ENCODE measurements around the gene JAKMIP1. TPM values are rescaled to one million over a fixed set of nuclear protein-coding genes. Genes with fewer than 3 reads are reported as not detected.

The JAKMIP1 gene
- polyA plus RNA-seq, 3 donors, result 0.08 TPM; not detected in 2

DNA sequence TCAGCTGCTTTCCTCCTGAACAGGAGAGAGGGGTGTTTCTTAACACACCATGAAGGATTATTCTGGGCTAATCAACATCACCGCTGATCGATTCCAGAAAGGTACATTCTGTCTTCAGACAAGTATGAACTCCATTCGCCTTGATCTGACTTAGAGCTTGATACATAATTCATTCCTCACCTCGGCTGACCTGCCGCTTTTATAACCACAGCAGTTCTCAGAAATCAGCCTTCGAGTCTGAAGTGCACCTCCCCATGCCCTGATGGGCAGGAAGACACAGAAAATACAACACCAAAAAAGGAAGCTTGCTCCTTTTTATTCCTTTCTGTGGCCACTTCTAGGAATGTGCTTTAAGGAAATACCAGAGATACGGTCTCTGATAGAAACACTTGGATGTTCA is 85.7 kb downstream of the JAKMIP1 start:
- no peak for DNase-seq
- no peaks in the 10 kb centered on the region for H3K9me3 ChIP-seq (replicated peaks in 1 of 2; ENCODE audit: control insufficient read depth in 1 of 2, insufficient read depth in 1 of 2, low read length in 2 of 2)
- H3K4me2 ChIP-seq (replicated peaks; ENCODE audit: extremely low read depth, low read length, poor library complexity, severe bottlenecking), result no peak overlapping the region
- peaks cover 11 to 22% (median 17%) of the 10 kb centered on the region in 3 donors for H3K27me3 Mint-ChIP-seq (ENCODE audit: low read depth in 3 of 3)
- H3K9me3 Mint-ChIP-seq, result peaks cover 0 to 5% (median 0%) of the 10 kb centered on the region in 7 donors
- no peak overlapping the region for H3K4me3 ChIP-seq (replicated peaks in 1 of 3; ENCODE audit: low read depth in 2 of 3, low read length in 3 of 3)
- no peak overlapping the region for H3K9ac ChIP-seq (ENCODE audit: insufficient read depth, low read length, poor library complexity, severe bottlenecking)
- no peak overlapping the region for H3K27ac ChIP-seq (ENCODE audit: low read depth in 1 of 2, low read length in 2 of 2)
- no peaks in the 10 kb centered on the region for H3K4me1 Mint-ChIP-seq
- no peaks in the 10 kb centered on the region for H3K79me2 ChIP-seq (ENCODE audit: insufficient read depth, low read length)
- no peaks in the 10 kb centered on the region for H4K20me1 ChIP-seq (ENCODE audit: insufficient read depth, low read length)
- TF ChIP-seq, protein P1, sequence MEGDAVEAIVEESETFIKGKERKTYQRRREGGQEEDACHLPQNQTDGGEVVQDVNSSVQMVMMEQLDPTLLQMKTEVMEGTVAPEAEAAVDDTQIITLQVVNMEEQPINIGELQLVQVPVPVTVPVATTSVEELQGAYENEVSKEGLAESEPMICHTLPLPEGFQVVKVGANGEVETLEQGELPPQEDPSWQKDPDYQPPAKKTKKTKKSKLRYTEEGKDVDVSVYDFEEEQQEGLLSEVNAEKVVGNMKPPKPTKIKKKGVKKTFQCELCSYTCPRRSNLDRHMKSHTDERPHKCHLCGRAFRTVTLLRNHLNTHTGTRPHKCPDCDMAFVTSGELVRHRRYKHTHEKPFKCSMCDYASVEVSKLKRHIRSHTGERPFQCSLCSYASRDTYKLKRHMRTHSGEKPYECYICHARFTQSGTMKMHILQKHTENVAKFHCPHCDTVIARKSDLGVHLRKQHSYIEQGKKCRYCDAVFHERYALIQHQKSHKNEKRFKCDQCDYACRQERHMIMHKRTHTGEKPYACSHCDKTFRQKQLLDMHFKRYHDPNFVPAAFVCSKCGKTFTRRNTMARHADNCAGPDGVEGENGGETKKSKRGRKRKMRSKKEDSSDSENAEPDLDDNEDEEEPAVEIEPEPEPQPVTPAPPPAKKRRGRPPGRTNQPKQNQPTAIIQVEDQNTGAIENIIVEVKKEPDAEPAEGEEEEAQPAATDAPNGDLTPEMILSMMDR (IDR thresholded peaks at IDR 0.05), result no peak
- intact Hi-C loops (cut with micrococcal nuclease), result no loop called here
- no peaks in the 10 kb centered on the region for H3K4me1 ChIP-seq (ENCODE audit: control insufficient read depth in 1 of 2, insufficient read depth in 2 of 2, low read length in 2 of 2)
- no peak overlapping the region for H2AFZ ChIP-seq (ENCODE audit: insufficient read depth, low read depth, low read length, poor library complexity, severe bottlenecking)
- no peaks in the 10 kb centered on the region for H3K36me3 ChIP-seq (replicated peaks in 1 of 2; ENCODE audit: control insufficient read depth in 1 of 2, insufficient read depth in 2 of 2, low read length in 2 of 2)
- H3K36me3 Mint-ChIP-seq, result no peaks in the 10 kb centered on the region
- H3K27ac Mint-ChIP-seq, result no peak overlapping the region
- H3K4me3 Mint-ChIP-seq, result no peak overlapping the region
- H3K27me3 ChIP-seq (ENCODE audit: control insufficient read depth in 2 of 2, insufficient read depth in 2 of 2, low read length in 2 of 2), result peaks cover 0 to 5% of the 10 kb centered on the region in 2 donors
- 0% methylated on average over 4 of the region's 7 CpGs for WGBS (ENCODE audit: insufficient coverage)

DNA sequence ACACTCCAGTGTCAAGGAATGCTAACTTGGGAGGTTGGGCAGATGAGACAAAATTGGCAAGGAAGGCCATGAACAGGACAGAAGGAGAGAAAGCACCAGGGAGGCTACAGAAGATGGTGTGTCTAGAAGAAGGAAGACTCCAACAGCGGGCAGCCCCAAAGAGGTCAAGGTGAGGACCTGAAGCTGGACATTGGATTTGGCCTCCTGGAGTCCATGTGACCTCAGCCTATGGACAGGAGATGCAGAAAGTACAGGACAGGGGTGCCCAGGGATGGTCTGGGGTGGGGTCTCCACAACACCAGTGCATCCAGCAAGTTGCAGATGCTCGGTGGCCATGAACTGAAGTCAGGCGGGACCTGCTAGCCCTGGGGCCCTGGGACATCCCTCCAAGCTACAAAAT is 86.2 kb downstream of the JAKMIP1 start:
- Mint-ChIP-seq H3K9me3 (peaks cover 0 to 5% (median 0%) of the 10 kb centered on the region in 7 donors), H3K36me3 (no peaks in the 10 kb centered on the region), H3K4me1 (no peaks in the 10 kb centered on the region), H3K27ac (no peak overlapping the region), H3K4me3 (no peak overlapping the region), H3K27me3 (ENCODE audit: low read depth in 3 of 3) (peaks cover 11 to 22% (median 17%) of the 10 kb centered on the region in 3 donors)
- TF ChIP-seq, protein P1 (IDR thresholded peaks at IDR 0.05), result no peak
- DNase-seq, result no peak
- no peaks in the 10 kb centered on the region for H4K20me1 ChIP-seq (ENCODE audit: insufficient read depth, low read length)
- intact Hi-C loops (cut with micrococcal nuclease), result no loop called here
- no peak overlapping the region for H2AFZ ChIP-seq (ENCODE audit: insufficient read depth, low read depth, low read length, poor library complexity, severe bottlenecking)
- peaks cover 0 to 5% of the 10 kb centered on the region in 2 donors for H3K27me3 ChIP-seq (ENCODE audit: control insufficient read depth in 2 of 2, insufficient read depth in 2 of 2, low read length in 2 of 2)
- no peak overlapping the region for H3K4me2 ChIP-seq (replicated peaks; ENCODE audit: extremely low read depth, low read length, poor library complexity, severe bottlenecking)
- H3K4me3 ChIP-seq (replicated peaks in 1 of 3; ENCODE audit: low read depth in 2 of 3, low read length in 3 of 3), result no peak overlapping the region
- no peak overlapping the region for H3K27ac ChIP-seq (ENCODE audit: low read depth in 1 of 2, low read length in 2 of 2)
- H3K9ac ChIP-seq (ENCODE audit: insufficient read depth, low read length, poor library complexity, severe bottlenecking), result no peak overlapping the region
- 100% methylated on average over 1 of the region's 3 CpGs for WGBS (ENCODE audit: insufficient coverage)
- no peaks in the 10 kb centered on the region for H3K36me3 ChIP-seq (replicated peaks in 1 of 2; ENCODE audit: control insufficient read depth in 1 of 2, insufficient read depth in 2 of 2, low read length in 2 of 2)
- H3K4me1 ChIP-seq (ENCODE audit: control insufficient read depth in 1 of 2, insufficient read depth in 2 of 2, low read length in 2 of 2), result no peaks in the 10 kb centered on the region
- H3K9me3 ChIP-seq (replicated peaks in 1 of 2; ENCODE audit: control insufficient read depth in 1 of 2, insufficient read depth in 1 of 2, low read length in 2 of 2), result no peaks in the 10 kb centered on the region
- H3K79me2 ChIP-seq (ENCODE audit: insufficient read depth, low read length), result no peaks in the 10 kb centered on the region

All from CD14-positive monocyte (primary cell).